ENCODE results near the gene RASA4. TPM values are rescaled to one million over a fixed set of nuclear protein-coding genes. Genes with fewer than 3 reads are reported as not detected.
A peak's percentile ranks its signal among the peaks of the same experiment; 100 is the strongest.
"Not testable (repeated sequence)": the region's sequence is repeated elsewhere in the genome, so short reads cannot be mapped to it uniquely, and the experiment has no call there.

RASA4 gene
- total and polyA plus RNA-seq, 2 of the 4 experiments (the other 2 are of a cell fraction), result 3.8 to 18.6 TPM

GRCh38 chr7:102638848-102639247 lies 22.3 kb upstream of the RASA4 start:
- H3K79me1 ChIP-seq (ENCODE audit: low read depth in 1 of 2, low read length in 2 of 2); H3K14ac ChIP-seq (replicated peaks; ENCODE audit: low read depth, low read length); H4K20me1 ChIP-seq (ENCODE audit: insufficient read depth, low read length); H3K4me3 ChIP-seq (ENCODE audit: insufficient read depth, low read depth, low read length); H2BK20ac ChIP-seq (ENCODE audit: low read depth, low read length); H2AK5ac ChIP-seq (ENCODE audit: low read depth, low read length); H4K91ac ChIP-seq (ENCODE audit: insufficient read depth, low read depth, low read length); H3K23ac ChIP-seq (ENCODE audit: low read depth, low read length); H2BK120ac ChIP-seq (ENCODE audit: low read depth, low read length); DNase-seq; H3K9me3 ChIP-seq (ENCODE audit: control insufficient read depth, insufficient read depth, low read length); H3K27me3 ChIP-seq (ENCODE audit: control insufficient read depth, insufficient read depth, low read length); H3K56ac ChIP-seq (ENCODE audit: extremely low read depth, insufficient read depth, low read length); H4K8ac ChIP-seq (ENCODE audit: low read depth in 2 of 2, low read length in 2 of 2); H3K27ac ChIP-seq (ENCODE audit: insufficient read depth, low read length); H3K9ac ChIP-seq (ENCODE audit: low read depth, low read length); H3K4me2 ChIP-seq (ENCODE audit: low read depth, low read length); H2BK5ac ChIP-seq (ENCODE audit: low read depth, low read length, poor library complexity, severe bottlenecking); dilution Hi-C loops (cut with HindIII; ENCODE audit: low sequenced_read_pairs, unreplicated experiment); CTCF ChIA-PET; intact Hi-C loops (cut with micrococcal nuclease); H3K4ac ChIP-seq (ENCODE audit: low read depth, low read length); H3K4me1 ChIP-seq (ENCODE audit: control insufficient read depth, insufficient read depth, low read length); H2AFZ ChIP-seq (replicated peaks; ENCODE audit: low read length, poor library complexity); H2BK15ac ChIP-seq (ENCODE audit: low read depth, low read length); H3K36me3 ChIP-seq (ENCODE audit: control insufficient read depth, insufficient read depth, low read length); POLR2A ChIA-PET (ENCODE audit: unreplicated experiment); in situ Hi-C loops (cut with MboI; ENCODE audit: low sequenced_read_pairs); H3K9me1 ChIP-seq (ENCODE audit: insufficient read depth, low read length); H4K5ac ChIP-seq (ENCODE audit: low read depth, low read length); BruUV-seq (replicated peaks); H3K18ac ChIP-seq (ENCODE audit: low read depth, low read length); H2AK9ac ChIP-seq (replicated peaks; ENCODE audit: low read depth, low read length, poor library complexity): not testable (repeated sequence)
- WGBS, 2 experiments (ENCODE audit: extremely low coverage in 2 of 2, insufficient read length in 1 of 2), result 100% methylated on average over 1 of the region's 11 CpGs; no CpG with 5 or more reads in 1 of the 2 experiments
- peak; percentile 13 for ATAC-seq (ENCODE audit: low read depth)

GRCh38 chr7:102636956-102637355 lies 20.4 kb upstream of the RASA4 start:
- H3K4me1 ChIP-seq (ENCODE audit: control insufficient read depth, insufficient read depth, low read length); H4K5ac ChIP-seq (ENCODE audit: low read depth, low read length); H3K9me3 ChIP-seq (ENCODE audit: control insufficient read depth, insufficient read depth, low read length); H3K4ac ChIP-seq (ENCODE audit: low read depth, low read length); dilution Hi-C loops (cut with HindIII; ENCODE audit: low sequenced_read_pairs, unreplicated experiment); H3K79me1 ChIP-seq (ENCODE audit: low read depth in 1 of 2, low read length in 2 of 2); H3K18ac ChIP-seq (ENCODE audit: low read depth, low read length); H4K8ac ChIP-seq (ENCODE audit: low read depth in 2 of 2, low read length in 2 of 2); intact Hi-C loops (cut with micrococcal nuclease); CTCF ChIA-PET; H2BK15ac ChIP-seq (ENCODE audit: low read depth, low read length); H4K91ac ChIP-seq (ENCODE audit: insufficient read depth, low read depth, low read length); ATAC-seq (ENCODE audit: low read depth); H3K9ac ChIP-seq (ENCODE audit: low read depth, low read length); H2BK20ac ChIP-seq (ENCODE audit: low read depth, low read length); H3K9me1 ChIP-seq (ENCODE audit: insufficient read depth, low read length); H3K27me3 ChIP-seq (ENCODE audit: control insufficient read depth, insufficient read depth, low read length); DNase-seq; H2BK5ac ChIP-seq (ENCODE audit: low read depth, low read length, poor library complexity, severe bottlenecking); H3K36me3 ChIP-seq (ENCODE audit: control insufficient read depth, insufficient read depth, low read length); H3K4me2 ChIP-seq (ENCODE audit: low read depth, low read length); H2BK120ac ChIP-seq (ENCODE audit: low read depth, low read length); H4K20me1 ChIP-seq (ENCODE audit: insufficient read depth, low read length); H2AK9ac ChIP-seq (replicated peaks; ENCODE audit: low read depth, low read length, poor library complexity); POLR2A ChIA-PET (ENCODE audit: unreplicated experiment); in situ Hi-C loops (cut with MboI; ENCODE audit: low sequenced_read_pairs); H3K14ac ChIP-seq (replicated peaks; ENCODE audit: low read depth, low read length); H3K23ac ChIP-seq (ENCODE audit: low read depth, low read length); H3K56ac ChIP-seq (ENCODE audit: extremely low read depth, insufficient read depth, low read length); H2AFZ ChIP-seq (replicated peaks; ENCODE audit: low read length, poor library complexity); H2AK5ac ChIP-seq (ENCODE audit: low read depth, low read length); H3K27ac ChIP-seq (ENCODE audit: insufficient read depth, low read length); H3K4me3 ChIP-seq (ENCODE audit: insufficient read depth, low read depth, low read length): not testable (repeated sequence)
- no CpG with 5 or more reads among the region's 13 CpGs for WGBS, 2 experiments (ENCODE audit: extremely low coverage in 2 of 2, insufficient read length in 1 of 2)
- BruUV-seq (replicated peaks), result TSS peak; percentile 10
